Hepatocyte (in vitro differentiated cells): Measurements from ENCODE around the gene HOXD4.

Experiments used
- CTCF ChIP-seq: fragments of 200-600 bp; sonication (generic); IDR thresholded peaks from 2 replicates; pipeline ENCODE4 v1.5.1; 2016; ENCODE audit warnings: antibody characterized with exemption, mild to moderate bottlenecking; ENCODE audit not compliant: poor library complexity
- EZH2 ChIP-seq: fragments of 200-600 bp; sonication (generic); IDR thresholded peaks from 2 replicates; pipeline ENCODE4 v1.6.1; 2016; ENCODE audit warnings: antibody characterized with exemption, mild to moderate bottlenecking, borderline replicate concordance

- no peak for TF ChIP-seq CTCF
- TF ChIP-seq EZH2 = no peak
Observed at GRCh38 chr2:176187899-176188773, 36.8 kb downstream of the HOXD4 start, which contains the start of gene HOXD1.
